GM18520 (cell line): ENCODE measurements around the gene CYP2U1.
"Not testable (repeated sequence)": the region's sequence is repeated elsewhere in the genome, so short reads cannot be mapped to it uniquely, and the experiment has no call there.

Experiments used
- ATAC-seq: cut with Tn5 transposase; IDR thresholded peaks from one replicate; pipeline ENCODE4 v1.9.1; 2021; ENCODE audit not compliant: unreplicated experiment

The CYP2U1 gene

GRCh38 chr4:107917500-107917899, 13.8 kb upstream of the CYP2U1 start:
- ATAC-seq: no peak

- no peak for ATAC-seq
Measured at GRCh38 chr4:107922486-107923473, 8.6 kb upstream of the CYP2U1 start.

- ATAC-seq: not testable (repeated sequence)
Measured at GRCh38 chr4:107925713-107926112, 5.6 kb upstream of the CYP2U1 start.

DNA sequence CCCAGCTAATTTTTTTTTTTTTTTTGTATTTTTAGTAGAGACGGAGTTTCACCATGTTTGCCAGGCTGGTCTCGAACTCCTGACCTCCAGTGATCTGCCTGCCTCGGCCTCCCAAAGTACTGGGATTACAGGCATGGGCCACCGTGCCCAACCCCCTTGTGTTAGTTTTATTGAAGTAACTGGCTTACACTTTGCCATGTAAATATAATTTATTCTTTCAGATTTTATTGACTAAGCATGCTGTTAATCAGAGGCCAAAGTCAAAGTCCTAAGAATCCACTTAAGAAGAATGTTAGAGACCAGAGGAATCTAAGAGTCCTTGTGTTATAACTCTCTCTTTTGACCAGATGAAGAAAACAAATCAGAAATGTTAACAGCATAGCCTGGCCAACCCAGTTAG, 4.5 kb upstream of the CYP2U1 start:
- ATAC-seq: not testable (repeated sequence)

- no peak for ATAC-seq
Measured at GRCh38 chr4:107931775-107932321, 499 bp downstream of the CYP2U1 start.

- no peak for ATAC-seq
Measured at GRCh38 chr4:107935246-107935645, 3.9 kb downstream of the CYP2U1 start.

DNA sequence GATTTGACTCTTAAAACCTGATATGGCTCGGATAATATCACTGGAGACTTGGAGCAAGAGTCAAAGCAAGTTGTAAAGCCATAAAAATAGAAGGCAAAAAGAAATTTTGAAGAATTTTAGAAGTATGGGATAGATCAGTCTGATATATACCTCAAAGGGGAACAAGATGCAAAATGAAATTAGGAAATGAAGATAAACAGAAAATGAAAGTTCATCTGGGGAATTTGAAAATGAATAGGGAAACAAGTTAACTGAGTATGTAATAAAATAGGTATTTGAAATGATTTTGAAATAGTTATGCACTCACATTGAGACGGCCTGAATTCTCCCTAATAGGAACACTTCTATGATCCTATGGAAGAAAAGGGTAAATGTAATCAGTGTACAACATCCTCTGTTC, 5.7 kb downstream of the CYP2U1 start:
- ATAC-seq: peak; percentile 47

- no peak for ATAC-seq
Measured at GRCh38 chr4:107939307-107939706, 8.0 kb downstream of the CYP2U1 start.

DNA sequence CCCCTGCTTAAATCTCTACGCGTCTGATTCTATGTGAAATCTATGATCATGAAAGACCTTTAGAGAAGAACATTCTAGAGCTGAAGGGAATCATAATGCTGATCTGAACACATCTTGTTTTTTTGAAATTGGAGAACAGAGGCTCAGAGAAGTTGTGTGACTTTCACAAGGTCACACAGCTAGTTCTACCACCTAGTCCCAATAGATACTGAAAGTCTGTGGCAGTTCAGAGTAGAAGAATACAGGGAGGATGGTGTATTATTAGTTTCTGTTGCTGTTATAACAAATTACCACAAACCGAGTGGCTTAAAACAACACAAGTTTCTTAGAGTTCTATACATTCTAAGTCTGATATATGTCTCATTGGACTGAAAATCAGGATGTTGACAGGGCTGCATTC, 14.5 kb downstream of the CYP2U1 start:
- ATAC-seq: no peak

DNA sequence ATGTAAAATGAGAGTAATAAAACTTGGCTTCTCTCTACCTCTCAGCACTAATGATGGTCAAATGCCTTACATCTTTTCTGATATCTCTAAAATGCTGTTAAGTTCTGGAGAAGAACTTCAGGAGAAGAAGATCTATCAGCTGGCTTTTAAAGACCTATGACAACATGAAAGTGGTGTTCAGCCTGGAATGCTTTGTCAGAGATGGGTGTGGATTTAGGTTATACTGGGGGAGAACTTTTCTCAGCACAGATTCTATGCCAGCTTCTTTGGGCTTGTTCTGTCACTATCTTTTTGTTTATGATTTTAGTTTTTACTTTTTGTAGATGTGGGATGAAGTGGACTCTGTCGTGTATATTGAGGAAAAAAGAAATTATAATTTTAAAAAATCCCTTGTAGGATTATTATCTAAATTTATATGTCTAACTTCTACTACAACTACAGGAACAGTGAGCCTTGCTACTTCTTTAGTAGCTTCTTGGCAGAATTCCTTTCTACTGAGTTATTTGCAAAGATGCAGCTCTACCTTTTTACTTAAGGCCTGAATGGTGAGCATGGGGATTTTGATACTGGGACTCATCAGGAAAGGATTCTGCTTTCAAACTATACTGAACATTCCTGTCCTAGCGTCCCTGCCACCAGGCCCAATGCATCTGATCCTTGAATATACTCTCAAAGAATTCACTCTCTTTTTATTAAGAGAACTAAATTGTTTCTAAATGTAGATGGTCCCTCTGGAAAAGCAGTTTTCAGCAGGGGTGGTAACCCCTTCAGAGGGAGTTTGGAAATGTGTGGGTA, 19.6 kb downstream of the CYP2U1 start:
- ATAC-seq: no peak

DNA sequence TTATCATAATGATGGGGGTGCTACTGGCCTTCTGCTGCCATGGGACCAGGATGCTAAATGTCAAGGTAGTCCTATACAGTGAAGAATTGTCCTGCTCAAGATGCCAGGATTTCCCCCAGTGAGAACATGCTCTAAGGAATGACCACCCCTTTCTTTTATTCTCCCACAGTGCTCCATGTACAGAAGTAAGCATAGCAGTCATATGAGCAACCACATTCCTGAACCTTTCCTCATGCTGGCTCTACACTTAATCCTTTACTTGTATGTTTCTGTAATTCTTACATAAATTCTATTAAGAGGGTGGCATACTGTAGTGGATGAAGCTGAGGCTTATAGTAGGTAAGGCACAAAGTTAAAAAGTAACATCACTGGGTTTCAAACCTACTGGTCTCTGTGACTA, 20.2 kb downstream of the CYP2U1 start:
- no peak for ATAC-seq

DNA sequence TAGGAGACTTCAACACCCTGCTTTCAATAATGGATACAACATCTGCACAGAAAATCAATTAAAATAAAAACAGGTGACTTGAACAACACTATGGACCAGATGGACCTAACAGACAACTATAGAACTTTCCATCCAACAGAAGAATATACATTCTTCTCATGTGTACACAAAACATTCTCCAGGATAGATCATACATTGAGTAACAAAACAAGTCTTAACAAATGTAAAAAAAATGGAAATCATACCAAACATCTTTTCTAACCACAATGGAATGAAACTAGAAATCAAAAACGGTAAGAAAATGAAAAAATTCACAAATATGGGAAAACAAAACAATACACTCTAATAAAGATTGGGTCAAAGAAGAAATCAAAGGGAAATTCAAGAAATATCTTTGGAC, 24.7 kb downstream of the CYP2U1 start:
- no peak for ATAC-seq

GRCh38 chr4:107966903-107967302, 35.6 kb downstream of the CYP2U1 start:
- no peak for ATAC-seq

GRCh38 chr4:107967519-107967918, 36.2 kb downstream of the CYP2U1 start:
- not testable (repeated sequence) for ATAC-seq

- not testable (repeated sequence) for ATAC-seq
Measured at GRCh38 chr4:107967921-107968320, 36.6 kb downstream of the CYP2U1 start.

- no peak for ATAC-seq
Measured at GRCh38 chr4:107970063-107970798, 38.9 kb downstream of the CYP2U1 start.

- no peak for ATAC-seq
Measured at GRCh38 chr4:107972605-107973004, 41.3 kb downstream of the CYP2U1 start.

- no peak for ATAC-seq
Measured at GRCh38 chr4:107974523-107974922, 43.2 kb downstream of the CYP2U1 start.

GRCh38 chr4:107977482-107977881, 46.1 kb downstream of the CYP2U1 start:
- ATAC-seq: no peak

GRCh38 chr4:107977966-107978705, 46.8 kb downstream of the CYP2U1 start:
- no peak for ATAC-seq
